GM21447 (cell line): Measurements from ENCODE around the gene GTSF1L.

Experiments used
- ATAC-seq: cut with Tn5 transposase; IDR thresholded peaks from one replicate; pipeline ENCODE4 v1.9.1; 2021; ENCODE audit not compliant: unreplicated experiment

The GTSF1L gene

DNA sequence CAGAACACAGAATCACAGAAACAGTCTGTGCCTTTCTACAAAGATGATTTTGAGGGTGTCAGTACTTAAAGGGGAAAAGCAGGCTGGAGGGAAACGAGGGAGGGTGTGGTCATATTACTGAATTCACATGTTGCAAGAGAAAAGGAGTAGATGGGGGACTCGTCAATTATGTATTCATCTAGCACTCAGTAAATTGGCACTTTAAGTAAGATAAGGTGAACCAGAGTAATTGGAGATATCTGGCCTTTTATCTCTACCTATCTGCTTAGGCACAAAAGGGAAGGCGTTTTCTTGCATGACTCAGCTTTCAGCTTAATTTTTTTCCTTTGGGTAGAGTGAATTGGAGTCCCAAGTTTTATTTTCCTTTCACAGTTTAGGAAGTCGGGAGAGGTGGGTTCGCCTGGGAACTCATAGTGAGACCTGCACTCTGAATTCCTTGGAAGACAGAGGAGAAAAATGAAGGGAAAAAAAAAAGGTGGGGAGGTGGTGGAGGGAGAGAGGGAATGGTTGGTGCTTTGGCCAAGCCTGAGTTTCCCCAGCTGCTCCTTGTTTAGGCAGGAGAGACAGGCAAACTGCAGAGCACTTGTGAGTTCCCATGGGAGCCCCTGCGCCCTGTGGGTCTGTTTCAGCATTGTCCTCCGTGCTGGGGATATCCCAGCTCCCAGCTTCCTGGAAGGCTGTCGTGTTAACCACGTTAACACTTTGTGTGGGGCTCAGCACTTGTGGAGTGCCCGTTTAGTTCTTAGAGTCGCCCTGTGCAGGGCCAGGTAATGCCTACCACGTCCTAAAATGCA, 19.7 kb upstream of the GTSF1L start:
- ATAC-seq, result no peak

GRCh38 chr20:43744966-43745730, 18.3 kb upstream of the GTSF1L start:
- no peak for ATAC-seq

DNA sequence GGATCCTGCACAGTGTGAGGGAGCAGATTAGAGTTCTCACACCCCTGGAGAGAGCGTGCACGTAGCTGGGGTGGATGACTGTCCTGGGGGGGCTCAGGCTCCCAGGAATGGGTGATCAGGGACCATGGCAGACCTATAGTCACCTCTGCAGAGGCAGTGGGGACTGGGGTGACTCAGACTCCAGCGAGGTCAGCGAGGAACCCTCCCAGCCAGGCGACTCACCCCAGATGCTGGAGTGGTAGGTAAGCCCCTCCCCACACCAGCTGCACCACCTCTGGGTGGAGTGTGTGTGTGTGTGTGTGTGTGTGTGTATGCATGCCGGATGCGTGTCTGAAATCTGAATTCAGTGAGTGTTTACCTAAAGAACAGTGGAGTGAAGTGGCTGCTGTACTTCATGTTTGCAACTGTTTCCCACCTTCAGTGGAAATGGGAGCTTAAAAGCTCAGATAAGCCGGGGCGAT, 17.4 kb upstream of the GTSF1L start:
- no peak for ATAC-seq

GRCh38 chr20:43740642-43741041, 13.8 kb upstream of the GTSF1L start:
- ATAC-seq, result no peak

- no peak for ATAC-seq
Measured at GRCh38 chr20:43739148-43739749, 12.4 kb upstream of the GTSF1L start.

GRCh38 chr20:43737925-43738324, 11.1 kb upstream of the GTSF1L start:
- no peak for ATAC-seq

DNA sequence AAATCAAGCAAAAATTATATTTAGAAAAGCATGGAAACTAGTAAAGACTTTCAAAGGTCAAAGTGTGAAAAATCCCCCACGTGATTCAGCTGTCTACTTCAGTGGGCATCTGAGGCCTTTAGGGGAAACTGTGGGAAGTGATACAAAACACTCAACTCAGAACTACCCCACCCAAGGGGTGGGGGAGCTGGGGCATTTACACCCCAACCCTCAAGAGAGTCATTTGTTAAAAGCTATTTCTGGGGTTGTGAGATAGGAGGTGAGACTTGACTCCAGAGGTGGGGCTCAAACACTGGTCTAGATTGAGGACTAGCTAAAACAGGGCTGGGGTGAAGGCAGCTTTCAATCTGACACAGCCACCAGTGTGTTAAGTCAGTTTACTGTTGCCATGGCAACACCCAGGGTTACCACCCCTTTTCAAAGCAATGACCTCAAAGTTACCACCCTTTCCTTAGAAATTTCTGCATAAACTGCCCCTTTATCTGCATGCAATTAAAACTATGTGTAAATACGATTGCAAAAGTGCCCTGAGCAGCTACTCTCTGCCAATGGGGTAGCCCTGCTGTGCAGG, 9.9 kb upstream of the GTSF1L start:
- ATAC-seq, result no peak

DNA sequence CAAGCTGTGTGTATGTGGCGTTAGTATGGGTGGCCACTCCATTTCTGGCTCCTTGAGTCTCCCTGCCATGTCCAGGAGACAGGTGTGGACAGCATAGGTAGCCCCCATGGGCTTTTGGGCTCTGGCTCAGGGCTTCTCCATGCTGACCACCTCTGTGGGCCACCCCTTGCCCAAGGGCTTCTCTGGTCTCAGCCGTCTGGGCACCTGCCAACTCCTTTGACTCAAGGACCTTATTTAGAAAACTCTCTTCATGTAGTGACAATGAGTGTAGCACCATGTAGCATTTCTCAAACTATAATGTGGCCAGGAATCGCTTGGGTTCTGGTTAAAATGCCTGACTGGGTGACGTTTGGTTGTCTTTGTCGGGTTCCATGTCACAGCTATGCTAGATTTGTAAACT, 5.1 kb upstream of the GTSF1L start:
- ATAC-seq, result no peak

DNA sequence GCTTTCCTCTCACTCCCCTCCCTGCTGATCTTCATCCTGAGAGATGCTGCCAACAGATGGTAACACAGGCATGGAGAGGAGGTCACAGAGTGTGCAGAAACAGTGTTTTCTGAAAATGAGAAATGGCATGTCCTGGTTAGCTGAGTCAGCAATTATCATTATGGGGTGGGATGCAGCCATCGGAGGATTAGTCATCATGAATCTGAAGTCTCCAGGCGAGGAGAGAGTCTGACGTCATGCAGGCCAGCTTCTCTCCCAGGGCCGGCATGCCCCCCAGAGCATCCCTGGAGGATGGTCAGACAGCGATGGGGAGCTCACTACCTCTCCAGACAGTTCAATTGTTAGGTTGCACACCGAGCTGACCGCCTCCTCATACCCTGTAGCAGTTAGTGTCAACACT, 4.7 kb upstream of the GTSF1L start:
- no peak for ATAC-seq

GRCh38 chr20:43728686-43729255, 2.0 kb upstream of the GTSF1L start:
- ATAC-seq, result no peak

DNA sequence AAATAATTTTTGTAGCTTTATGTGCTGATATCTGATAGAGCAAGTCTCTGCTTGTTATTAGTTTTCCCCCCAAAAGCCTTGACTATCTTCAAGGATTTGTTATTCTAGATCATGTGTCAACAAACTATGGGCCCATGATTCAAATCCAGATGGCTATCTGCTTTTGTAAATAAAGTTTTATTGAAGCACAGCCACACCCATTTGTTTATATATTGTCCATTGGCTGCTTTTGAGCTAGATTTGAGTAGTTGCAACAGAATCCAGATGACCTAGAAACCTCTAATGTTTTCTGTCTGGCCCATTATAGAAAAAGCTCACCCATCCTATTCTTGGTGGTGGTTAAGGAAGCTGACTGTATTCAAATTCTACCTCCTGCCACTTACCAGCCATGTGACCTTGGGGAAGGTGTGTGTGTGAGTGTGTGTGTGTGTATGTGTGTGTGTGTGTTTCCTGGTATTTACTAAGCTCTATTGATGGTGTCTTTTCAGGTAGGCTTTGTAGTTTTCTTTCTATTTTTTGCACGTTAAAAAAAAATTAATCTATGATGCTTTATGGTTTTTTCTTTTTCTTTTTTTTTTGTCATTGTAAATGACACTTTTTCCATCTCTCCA, 1.3 kb upstream of the GTSF1L start:
- peak; percentile 59 for ATAC-seq

GRCh38 chr20:43726333-43726732, 469 bp downstream of the GTSF1L start:
- ATAC-seq, result no peak

DNA sequence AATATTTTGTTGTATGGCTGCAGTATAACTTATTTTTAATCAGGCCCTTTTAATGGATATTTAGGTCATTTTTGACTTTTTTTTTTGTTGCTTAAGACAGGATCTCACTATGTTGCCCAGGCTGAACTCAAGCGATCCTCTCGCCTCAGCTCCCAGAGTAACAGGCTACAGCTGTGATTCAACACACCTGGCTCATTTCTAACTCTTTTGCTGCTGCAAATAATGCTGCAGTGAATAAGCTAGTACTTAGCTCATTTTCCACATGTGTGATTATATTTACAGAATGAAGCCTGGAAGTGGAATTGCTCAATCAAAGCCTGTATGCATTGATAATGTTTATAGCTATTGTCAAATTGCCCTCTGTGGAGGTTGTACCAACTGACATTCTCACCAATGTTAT, 1.1 kb downstream of the GTSF1L start:
- ATAC-seq, result no peak

DNA sequence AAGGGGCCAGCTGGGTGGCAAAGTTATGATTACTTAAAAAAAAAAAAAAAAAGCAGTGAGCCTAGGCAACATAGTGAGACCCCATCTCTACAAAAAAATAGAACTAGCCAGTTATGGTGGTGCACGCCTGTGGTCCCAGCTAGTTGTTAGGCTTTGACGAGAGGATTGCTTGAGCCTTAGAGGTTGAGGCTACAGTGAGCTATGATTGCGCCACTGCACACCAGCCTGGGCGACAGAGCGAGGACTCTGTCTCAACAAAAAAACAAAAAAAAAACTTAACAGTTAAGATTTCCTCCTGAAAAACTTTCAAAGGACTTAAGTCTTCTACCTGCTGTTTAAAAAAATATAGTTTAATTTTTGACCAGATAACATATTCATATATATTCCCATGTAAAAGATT, 2.4 kb downstream of the GTSF1L start:
- no peak for ATAC-seq

- no peak for ATAC-seq
Measured at GRCh38 chr20:43723735-43724134, 3.1 kb downstream of the GTSF1L start.

DNA sequence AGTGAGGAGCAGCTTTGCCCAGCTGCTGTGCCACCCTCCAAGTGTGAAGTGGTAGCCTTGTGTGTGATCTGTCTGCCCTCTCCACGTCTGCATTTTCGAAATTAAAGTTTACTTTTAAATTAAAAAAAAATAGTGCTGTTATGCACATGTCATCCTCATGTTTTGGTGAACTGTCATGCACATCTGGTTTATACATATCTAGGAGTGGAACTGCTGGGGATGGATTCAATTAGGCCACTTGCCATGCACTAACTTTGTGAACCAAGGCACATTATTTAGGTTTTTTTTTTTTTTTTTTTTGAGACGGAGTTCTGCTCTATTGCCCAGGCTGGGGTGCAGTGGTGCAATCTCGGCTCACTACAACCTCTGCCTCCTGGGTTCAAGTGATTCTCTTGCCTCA, 3.6 kb downstream of the GTSF1L start:
- ATAC-seq, result no peak

DNA sequence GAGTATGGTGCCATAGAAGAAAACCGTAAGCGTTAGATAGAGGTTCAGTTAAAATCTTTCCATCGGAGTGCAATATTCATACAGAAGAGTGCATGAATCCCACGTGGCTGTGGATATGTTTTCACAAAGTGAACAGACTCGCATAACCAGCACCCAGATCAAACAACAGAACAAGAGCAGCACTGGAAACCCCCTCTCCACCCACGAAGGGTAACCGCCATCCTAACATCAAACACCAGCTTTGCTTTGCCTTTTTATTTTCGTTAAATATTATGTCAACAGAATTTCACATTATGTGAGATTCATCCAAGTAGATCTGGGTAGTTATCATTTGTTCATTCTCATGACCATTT, 4.7 kb downstream of the GTSF1L start:
- ATAC-seq, result no peak

DNA sequence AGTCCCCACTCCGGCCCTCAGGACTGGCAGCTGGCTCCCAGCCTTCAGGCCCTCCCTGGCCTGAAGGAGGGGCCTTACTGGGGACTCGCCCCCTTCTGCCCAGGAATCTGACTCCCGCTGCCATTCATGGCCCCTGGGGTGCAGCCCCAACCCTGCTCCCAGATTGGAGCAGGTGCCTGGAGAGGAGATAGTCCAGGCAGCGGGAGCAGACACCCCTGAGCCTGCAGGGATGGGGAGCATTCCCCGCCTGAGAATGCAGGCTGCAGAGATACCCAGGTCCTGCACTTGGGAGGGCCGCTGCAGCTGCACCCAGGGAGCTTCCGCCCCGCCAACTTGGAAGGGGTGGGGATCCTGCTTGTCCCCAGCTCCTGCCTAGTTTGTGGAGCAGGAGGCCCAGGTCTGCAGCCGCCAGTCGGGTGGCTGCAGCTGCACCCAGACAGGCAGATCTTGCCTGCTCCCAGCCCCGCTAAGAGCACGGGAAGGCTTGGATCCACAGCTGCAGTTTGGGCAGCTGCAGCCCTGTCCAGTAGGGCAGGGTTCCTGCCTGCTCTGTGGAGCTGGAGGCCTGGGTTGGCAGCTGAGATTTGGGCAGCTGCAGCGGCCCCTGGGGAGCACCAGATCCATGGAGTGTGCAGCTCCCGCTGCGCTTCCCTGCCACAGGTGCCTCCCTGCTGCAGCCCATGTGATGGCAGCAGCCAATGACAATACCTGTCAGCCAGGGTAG, 5.2 kb downstream of the GTSF1L start:
- ATAC-seq, result no peak

- no peak for ATAC-seq
Measured at GRCh38 chr20:43721097-43721428, 5.7 kb downstream of the GTSF1L start.

- no peak for ATAC-seq
Measured at GRCh38 chr20:43720007-43720406, 6.8 kb downstream of the GTSF1L start.
